ENCODE results near the gene COL5A1. TPM values are rescaled to one million over a fixed set of nuclear protein-coding genes. Genes with fewer than 3 reads are reported as not detected.

COL5A1 gene
- total and polyA plus RNA-seq, 2 experiments from 2014 or later = 211 to 812 TPM

- TF ChIP-seq EZH2phosphoT487 (IDR thresholded peaks at IDR 0.05; ENCODE audit: insufficient read depth, low read depth) (no peak), EZH2 (IDR thresholded peaks at IDR 0.05; ENCODE audit: insufficient read depth, poor library complexity, severe bottlenecking) (no peak)
- 89 to 93% methylated on average over 20 of the region's 20 CpGs for WGBS, 2 experiments (ENCODE audit: low coverage in 1 of 2, low lambda C conversion rate in 2 of 2, missing lambda C conversion rate in 2 of 2)
- no peaks in the 10 kb centered on the region for H3K9me2 ChIP-seq (ENCODE audit: insufficient read depth)
- peaks cover 54% of the 10 kb centered on the region; the same call in 1 of the 2 replicates for H3K36me3 ChIP-seq (ENCODE audit: low read depth)
- DNase-seq = no peak
- H3K27me3 ChIP-seq (replicated peaks; ENCODE audit: insufficient read depth) = no peaks in the 10 kb centered on the region
- no peaks in the 10 kb centered on the region for H3K4me1 ChIP-seq (ENCODE audit: insufficient read depth)
- peaks cover 11% of the 10 kb centered on the region; the same call in 1 of the 2 replicates for H3K79me2 ChIP-seq (ENCODE audit: insufficient read depth)
- H3K4me2 ChIP-seq (ENCODE audit: unreplicated experiment) = no peak overlapping the region
- no peak overlapping the region for H2AFZ ChIP-seq
- H4K20me1 ChIP-seq (ENCODE audit: insufficient read depth) = no peaks in the 10 kb centered on the region; the same call in 1 of the 2 replicates
- no peak overlapping the region for H3K9ac ChIP-seq
- no peaks in the 10 kb centered on the region for H3K9me3 ChIP-seq (ENCODE audit: low read depth)
- in situ Hi-C loops (cut with MboI) = no loop called here
- peaks cover 48% of the 10 kb centered on the region for H3F3A ChIP-seq (ENCODE audit: insufficient read depth)
- H3K4me3 ChIP-seq = no peak overlapping the region
- H3K27ac ChIP-seq = no peak overlapping the region
Observed at GRCh38 chr9:134834217-134834956, 192.8 kb downstream of the COL5A1 start.

- no peaks in the 10 kb centered on the region for H3K27me3 ChIP-seq (replicated peaks; ENCODE audit: insufficient read depth)
- no peaks in the 10 kb centered on the region for H3K9me3 ChIP-seq (ENCODE audit: low read depth)
- DNase-seq = no peak
- no peaks in the 10 kb centered on the region; the same call in 1 of the 2 replicates for H4K20me1 ChIP-seq (ENCODE audit: insufficient read depth)
- H3K36me3 ChIP-seq (ENCODE audit: low read depth) = peaks cover 53% of the 10 kb centered on the region; the same call in 1 of the 2 replicates
- no peaks in the 10 kb centered on the region for H3K9me2 ChIP-seq (ENCODE audit: insufficient read depth)
- no peak overlapping the region for H3K4me2 ChIP-seq (ENCODE audit: unreplicated experiment)
- TF ChIP-seq EZH2 (IDR thresholded peaks at IDR 0.05; ENCODE audit: insufficient read depth, poor library complexity, severe bottlenecking) (no peak), EZH2phosphoT487 (IDR thresholded peaks at IDR 0.05; ENCODE audit: insufficient read depth, low read depth) (no peak)
- H3K27ac ChIP-seq = no peak overlapping the region
- in situ Hi-C loops (cut with MboI) = no loop called here
- no peaks in the 10 kb centered on the region for H3K4me1 ChIP-seq (ENCODE audit: insufficient read depth)
- no peak overlapping the region for H2AFZ ChIP-seq
- WGBS, 2 experiments (ENCODE audit: low coverage in 1 of 2, low lambda C conversion rate in 2 of 2, missing lambda C conversion rate in 2 of 2) = 91 to 92% methylated on average over 23 to 25 of the region's 25 CpGs
- H3F3A ChIP-seq (ENCODE audit: insufficient read depth) = peaks cover 49% of the 10 kb centered on the region
- H3K4me3 ChIP-seq = no peak overlapping the region
- H3K9ac ChIP-seq = no peak overlapping the region
- peaks cover 13% of the 10 kb centered on the region; the same call in 1 of the 2 replicates for H3K79me2 ChIP-seq (ENCODE audit: insufficient read depth)
Observed at GRCh38 chr9:134834957-134835419, 193.4 kb downstream of the COL5A1 start.

GRCh38 chr9:134835448-134835847 lies 193.8 kb downstream of the COL5A1 start:
- Histone ChIP-seq H3K27ac (no peak overlapping the region), H3K4me3 (no peak overlapping the region), H3K4me2 (ENCODE audit: unreplicated experiment) (no peak overlapping the region), H3K36me3 (ENCODE audit: low read depth) (peaks cover 50% of the 10 kb centered on the region; the same call in 1 of the 2 replicates), H3K79me2 (ENCODE audit: insufficient read depth) (peaks cover 18% of the 10 kb centered on the region; the same call in 1 of the 2 replicates), H3F3A (ENCODE audit: insufficient read depth) (peaks cover 53% of the 10 kb centered on the region), H2AFZ (no peak overlapping the region), H4K20me1 (ENCODE audit: insufficient read depth) (no peaks in the 10 kb centered on the region; the same call in 1 of the 2 replicates), H3K9ac (no peak overlapping the region), H3K9me2 (ENCODE audit: insufficient read depth) (no peaks in the 10 kb centered on the region), H3K4me1 (ENCODE audit: insufficient read depth) (no peaks in the 10 kb centered on the region), H3K9me3 (ENCODE audit: low read depth) (no peaks in the 10 kb centered on the region), H3K27me3 (replicated peaks; ENCODE audit: insufficient read depth) (no peaks in the 10 kb centered on the region)
- TF ChIP-seq EZH2phosphoT487 (IDR thresholded peaks at IDR 0.05; ENCODE audit: insufficient read depth, low read depth) = no peak
- no peak for TF ChIP-seq EZH2 (IDR thresholded peaks at IDR 0.05; ENCODE audit: insufficient read depth, poor library complexity, severe bottlenecking)
- 72% methylated on average over 14 to 16 of the region's 16 CpGs for WGBS, 2 experiments (ENCODE audit: low coverage in 1 of 2, low lambda C conversion rate in 2 of 2, missing lambda C conversion rate in 2 of 2)
- in situ Hi-C loops (cut with MboI) = no loop called here
- no peak for DNase-seq

GRCh38 chr9:134835987-134836386 lies 194.4 kb downstream of the COL5A1 start:
- Histone ChIP-seq H3K9me3 (ENCODE audit: low read depth) (no peaks in the 10 kb centered on the region), H2AFZ (no peak overlapping the region), H3K79me2 (ENCODE audit: insufficient read depth) (peaks cover 23% of the 10 kb centered on the region; the same call in 1 of the 2 replicates), H3K4me2 (ENCODE audit: unreplicated experiment) (no peak overlapping the region), H3K4me3 (no peak overlapping the region), H3K27ac (no peak overlapping the region), H3F3A (ENCODE audit: insufficient read depth) (peaks cover 53% of the 10 kb centered on the region), H3K9ac (no peak overlapping the region), H3K36me3 (ENCODE audit: low read depth) (peaks cover 45% of the 10 kb centered on the region; the same call in 1 of the 2 replicates), H4K20me1 (ENCODE audit: insufficient read depth) (no peaks in the 10 kb centered on the region; the same call in 1 of the 2 replicates), H3K27me3 (replicated peaks; ENCODE audit: insufficient read depth) (no peaks in the 10 kb centered on the region), H3K4me1 (ENCODE audit: insufficient read depth) (no peaks in the 10 kb centered on the region), H3K9me2 (ENCODE audit: insufficient read depth) (no peaks in the 10 kb centered on the region)
- in situ Hi-C loops (cut with MboI) = no loop called here
- no peak for TF ChIP-seq EZH2phosphoT487 (IDR thresholded peaks at IDR 0.05; ENCODE audit: insufficient read depth, low read depth)
- no peak for TF ChIP-seq EZH2 (IDR thresholded peaks at IDR 0.05; ENCODE audit: insufficient read depth, poor library complexity, severe bottlenecking)
- 82 to 86% methylated on average over 13 of the region's 13 CpGs for WGBS, 2 experiments (ENCODE audit: low coverage in 1 of 2, low lambda C conversion rate in 2 of 2, missing lambda C conversion rate in 2 of 2)
- no peak for DNase-seq
